HG02884 (cell line): ENCODE measurements around the gene CAPRIN1.

Source experiments
- ATAC-seq: cut with Tn5 transposase; IDR thresholded peaks from one replicate; pipeline ENCODE4 v1.9.1; 2021; ENCODE audit warnings: mild to moderate bottlenecking, moderate library complexity; ENCODE audit not compliant: unreplicated experiment

Gene CAPRIN1

GRCh38 chr11:34051349-34052035, at the start of gene CAPRIN1:
Gene CAPRIN1, plus strand, starts transcription at chr11:34051731. Its CDS starts 690 bp downstream, at chr11:34052421.
- ATAC-seq = peak; percentile 58

GRCh38 chr11:34002420-34002819, 49.1 kb upstream of the CAPRIN1 start:
- ATAC-seq = no peak

GRCh38 chr11:34004236-34004635, 47.3 kb upstream of the CAPRIN1 start:
- ATAC-seq = no peak

GRCh38 chr11:34006876-34007275, 44.7 kb upstream of the CAPRIN1 start:
- ATAC-seq = no peak

GRCh38 chr11:34012734-34013133, 38.8 kb upstream of the CAPRIN1 start:
- ATAC-seq = no peak

- no peak for ATAC-seq
Measured at GRCh38 chr11:34013898-34014571, 37.5 kb upstream of the CAPRIN1 start.

GRCh38 chr11:34021977-34022735, 29.4 kb upstream of the CAPRIN1 start:
- ATAC-seq = no peak

GRCh38 chr11:34026432-34026831, 25.1 kb upstream of the CAPRIN1 start:
- ATAC-seq = no peak

- no peak for ATAC-seq
Measured at GRCh38 chr11:34027516-34028408, 23.8 kb upstream of the CAPRIN1 start.

GRCh38 chr11:34028425-34028824, 23.1 kb upstream of the CAPRIN1 start:
- ATAC-seq = no peak

GRCh38 chr11:34029176-34029575, 22.4 kb upstream of the CAPRIN1 start:
- ATAC-seq = no peak

GRCh38 chr11:34030382-34030781, 21.1 kb upstream of the CAPRIN1 start:
- ATAC-seq = no peak

GRCh38 chr11:34033399-34033798, 18.1 kb upstream of the CAPRIN1 start:
- no peak for ATAC-seq

GRCh38 chr11:34034053-34034452, 17.5 kb upstream of the CAPRIN1 start:
- no peak for ATAC-seq

GRCh38 chr11:34036456-34036855, 15.1 kb upstream of the CAPRIN1 start:
- ATAC-seq = no peak

- ATAC-seq = no peak
Measured at GRCh38 chr11:34037016-34037415, 14.5 kb upstream of the CAPRIN1 start.

GRCh38 chr11:34040571-34040970, 11.0 kb upstream of the CAPRIN1 start:
- ATAC-seq = no peak

- ATAC-seq = no peak
Measured at GRCh38 chr11:34044664-34045485, 6.7 kb upstream of the CAPRIN1 start.

- ATAC-seq = no peak
Measured at GRCh38 chr11:34049028-34049427, 2.5 kb upstream of the CAPRIN1 start.
